ENCODE results near the gene CCP110.

The CCP110 gene

DNA sequence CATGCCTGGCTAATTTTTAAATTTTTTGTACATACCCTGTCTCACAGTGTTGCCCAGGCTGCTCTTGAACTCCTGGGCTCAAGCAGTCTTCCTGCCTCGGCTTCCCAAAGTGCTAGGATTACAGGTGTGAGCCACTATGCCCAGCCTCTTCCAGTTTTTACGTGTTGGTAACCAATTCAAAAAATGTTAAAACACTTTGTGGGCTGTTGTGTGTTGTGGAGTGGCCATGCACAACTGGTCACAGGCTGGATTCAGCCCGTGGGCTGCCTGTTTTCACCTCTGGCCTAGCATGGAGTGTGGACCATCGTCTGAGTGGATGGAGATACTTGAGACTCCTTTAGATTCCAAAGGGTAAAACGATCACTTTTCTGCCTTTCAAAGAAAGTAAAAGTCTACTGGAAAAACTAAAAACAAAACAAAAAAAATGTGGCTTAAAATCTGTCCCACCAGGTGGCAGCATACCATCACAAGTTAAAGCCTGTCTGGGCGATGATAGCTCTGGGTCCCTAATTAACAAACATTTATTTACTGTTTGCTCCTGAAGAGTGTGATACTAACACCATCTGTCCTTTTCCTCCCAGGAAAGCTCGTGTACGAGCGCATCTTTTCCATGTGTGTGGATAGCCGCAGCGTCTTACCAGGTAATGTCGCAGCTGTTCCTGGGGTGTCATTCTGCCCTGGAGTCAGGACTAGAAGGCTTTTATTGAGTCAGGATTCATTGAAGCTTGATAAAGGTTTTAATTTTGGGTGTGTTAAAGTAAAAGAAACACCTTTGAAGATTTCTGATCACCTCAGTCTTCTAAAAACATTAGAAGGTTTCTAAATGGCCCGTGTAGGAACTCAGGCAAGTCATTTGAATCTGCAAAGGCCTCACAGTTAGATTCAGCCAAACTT, 77.6 kb downstream of the CCP110 start:
- no peak for DNase-seq (ENCODE audit: low read depth, low spot score)

All from activated CD4-positive, CD25-positive, alpha-beta regulatory T cell treated with anti-CD3 and anti-CD28 coated beads, Interleukin-2, amount 50 U/mL, for 16 hours (primary cell).